Activated naive CD8-positive, alpha-beta T cell treated with anti-CD3 and anti-CD28 coated beads for 36 hours (primary cell): ENCODE data around the gene NANOS3. TPM values are rescaled to one million over a fixed set of nuclear protein-coding genes. Genes with fewer than 3 reads are reported as not detected.

Experiments used
- DNase-seq: peaks from one replicate; pipeline ENCODE4 v3.0.0; 2021
- H3K27ac Mint-ChIP-seq: one replicate; pipeline ENCODE4 v1.8.0; 2022; ENCODE audit warnings: mild to moderate bottlenecking, moderate library complexity, mixed read lengths
- H3K27me3 Mint-ChIP-seq: one replicate; pipeline ENCODE4 v1.8.0; 2022; ENCODE audit warnings: mild to moderate bottlenecking, mixed read lengths
- H3K36me3 Mint-ChIP-seq: one replicate; pipeline ENCODE4 v1.8.0; 2021; ENCODE audit warnings: mild to moderate bottlenecking, mixed read lengths
- H3K4me1 Mint-ChIP-seq: one replicate; pipeline ENCODE4 v1.8.0; 2021; ENCODE audit warnings: mixed read lengths
- H3K4me3 Mint-ChIP-seq: one replicate; pipeline ENCODE4 v1.8.0; 2022; ENCODE audit warnings: mild to moderate bottlenecking, moderate library complexity, mixed read lengths
- H3K9me3 Mint-ChIP-seq: one replicate; pipeline ENCODE4 v1.8.0; 2022; ENCODE audit warnings: mixed read lengths
- total RNA-seq, 2 experiments: library from RNA; stranded (reverse); gene quantifications; one replicate each; pipeline ENCODE4 v1.2.3, GENCODE V29; 2021

The NANOS3 gene
- total RNA-seq, 2 experiments from 2014 or later, result 0.70 to 0.80 TPM

GRCh38 chr19:13840305-13841085 is 36.4 kb upstream of the NANOS3 start:
- Mint-ChIP-seq H3K9me3 (no peaks in the 10 kb centered on the region), H3K36me3 (peaks cover 45% of the 10 kb centered on the region), H3K4me3 (peak overlapping the region; percentile 96), H3K27ac (peak overlapping the region; percentile 91), H3K27me3 (no peaks in the 10 kb centered on the region), H3K4me1 (peaks cover 46% of the 10 kb centered on the region)
- peak; percentile 52 for DNase-seq

GRCh38 chr19:13841086-13841961 is 35.6 kb upstream of the NANOS3 start:
- Mint-ChIP-seq H3K4me3 (peak overlapping the region; percentile 96), H3K27ac (peak overlapping the region; percentile 91), H3K4me1 (peaks cover 46% of the 10 kb centered on the region), H3K9me3 (no peaks in the 10 kb centered on the region), H3K27me3 (no peaks in the 10 kb centered on the region), H3K36me3 (peaks cover 43% of the 10 kb centered on the region)
- peak; percentile 41 for DNase-seq

GRCh38 chr19:13841962-13842290 is 35.0 kb upstream of the NANOS3 start:
- peak overlapping the region; percentile 96 for H3K4me3 Mint-ChIP-seq
- peak overlapping the region; percentile 91 for H3K27ac Mint-ChIP-seq
- peaks cover 48% of the 10 kb centered on the region for H3K4me1 Mint-ChIP-seq
- DNase-seq, result no peak
- H3K27me3 Mint-ChIP-seq, result no peaks in the 10 kb centered on the region
- peaks cover 43% of the 10 kb centered on the region for H3K36me3 Mint-ChIP-seq
- no peaks in the 10 kb centered on the region for H3K9me3 Mint-ChIP-seq

GRCh38 chr19:13842291-13843103 is 34.4 kb upstream of the NANOS3 start:
- peak overlapping the region; percentile 95 for H3K27ac Mint-ChIP-seq
- peaks cover 39% of the 10 kb centered on the region for H3K36me3 Mint-ChIP-seq
- peak; percentile 75 for DNase-seq
- H3K4me3 Mint-ChIP-seq, result peak overlapping the region; percentile 96
- no peaks in the 10 kb centered on the region for H3K27me3 Mint-ChIP-seq
- H3K4me1 Mint-ChIP-seq, result peaks cover 44% of the 10 kb centered on the region
- H3K9me3 Mint-ChIP-seq, result no peaks in the 10 kb centered on the region

DNA sequence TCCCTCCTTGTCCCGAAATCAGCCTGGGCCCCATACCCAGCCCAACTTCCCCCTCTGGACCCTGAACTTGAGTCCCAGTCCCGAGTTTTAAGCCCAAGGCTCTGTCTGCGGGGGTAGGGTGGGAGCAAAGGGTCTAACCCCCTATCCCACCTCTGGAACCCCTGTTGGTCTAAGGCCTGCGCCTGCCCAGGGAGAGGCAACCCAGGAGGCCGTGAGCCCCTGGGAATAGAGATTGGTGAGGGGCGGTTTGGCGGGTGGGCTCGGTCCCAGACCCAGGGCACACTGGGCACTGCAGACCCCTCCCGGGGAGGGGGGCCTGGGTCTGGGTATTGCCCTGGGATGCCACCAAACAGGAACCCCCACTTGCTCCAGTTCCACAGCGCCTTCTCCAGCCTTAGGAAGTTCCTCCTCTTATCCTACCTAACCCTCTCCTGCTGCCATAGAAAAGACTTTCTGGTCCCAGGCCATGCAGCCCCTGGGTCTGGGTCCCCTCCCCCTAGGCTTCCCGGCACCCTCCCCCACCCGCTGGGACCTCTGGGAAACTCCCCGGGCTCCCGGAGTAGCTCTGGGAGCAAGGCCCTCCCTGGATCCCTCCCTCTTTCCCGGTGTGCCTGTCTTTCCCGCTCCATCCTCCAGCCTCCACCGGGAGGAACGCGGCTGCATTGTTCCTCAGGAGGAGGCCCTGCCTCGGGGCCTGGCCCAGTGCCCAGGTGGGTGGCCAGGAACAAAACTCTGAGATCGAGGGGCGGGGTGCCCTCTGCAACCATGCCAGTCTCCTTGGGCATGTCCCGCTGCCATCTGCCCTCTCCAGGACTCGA is 33.6 kb upstream of the NANOS3 start:
- Mint-ChIP-seq H3K27ac (peak overlapping the region; percentile 95), H3K27me3 (no peaks in the 10 kb centered on the region), H3K36me3 (peaks cover 32% of the 10 kb centered on the region), H3K4me1 (peaks cover 41% of the 10 kb centered on the region), H3K9me3 (no peaks in the 10 kb centered on the region), H3K4me3 (peak overlapping the region; percentile 90)
- no peak for DNase-seq

DNA sequence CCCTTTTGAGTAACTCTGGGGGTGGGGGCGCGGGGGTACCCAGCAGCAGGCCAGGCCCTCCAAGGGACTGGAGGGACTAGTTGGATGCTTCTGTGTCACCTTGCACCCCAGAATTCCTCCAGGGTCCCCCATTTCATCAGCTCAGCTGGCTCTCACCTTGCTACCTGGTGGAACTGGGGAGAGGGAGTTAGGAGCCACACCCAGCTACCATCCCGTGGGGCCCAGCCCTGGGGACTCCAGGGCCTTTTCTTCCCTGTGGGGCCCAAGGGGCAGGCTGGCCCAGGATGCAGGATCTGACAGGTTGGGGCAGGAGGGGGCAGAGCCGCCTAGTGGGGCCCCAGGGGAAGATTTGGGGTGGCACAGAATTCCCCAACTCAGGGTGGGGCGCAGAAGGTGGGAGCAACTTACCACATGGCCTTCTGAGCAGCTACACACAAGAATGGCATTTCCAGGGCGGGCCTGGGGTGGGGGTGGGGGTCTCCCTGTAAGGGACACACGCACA is 32.8 kb upstream of the NANOS3 start:
- DNase-seq, result no peak
- Mint-ChIP-seq H3K36me3 (peaks cover 24% of the 10 kb centered on the region), H3K4me3 (peak overlapping the region; percentile 74), H3K27me3 (no peaks in the 10 kb centered on the region), H3K4me1 (peaks cover 39% of the 10 kb centered on the region), H3K9me3 (no peaks in the 10 kb centered on the region), H3K27ac (peak overlapping the region; percentile 82)

DNA sequence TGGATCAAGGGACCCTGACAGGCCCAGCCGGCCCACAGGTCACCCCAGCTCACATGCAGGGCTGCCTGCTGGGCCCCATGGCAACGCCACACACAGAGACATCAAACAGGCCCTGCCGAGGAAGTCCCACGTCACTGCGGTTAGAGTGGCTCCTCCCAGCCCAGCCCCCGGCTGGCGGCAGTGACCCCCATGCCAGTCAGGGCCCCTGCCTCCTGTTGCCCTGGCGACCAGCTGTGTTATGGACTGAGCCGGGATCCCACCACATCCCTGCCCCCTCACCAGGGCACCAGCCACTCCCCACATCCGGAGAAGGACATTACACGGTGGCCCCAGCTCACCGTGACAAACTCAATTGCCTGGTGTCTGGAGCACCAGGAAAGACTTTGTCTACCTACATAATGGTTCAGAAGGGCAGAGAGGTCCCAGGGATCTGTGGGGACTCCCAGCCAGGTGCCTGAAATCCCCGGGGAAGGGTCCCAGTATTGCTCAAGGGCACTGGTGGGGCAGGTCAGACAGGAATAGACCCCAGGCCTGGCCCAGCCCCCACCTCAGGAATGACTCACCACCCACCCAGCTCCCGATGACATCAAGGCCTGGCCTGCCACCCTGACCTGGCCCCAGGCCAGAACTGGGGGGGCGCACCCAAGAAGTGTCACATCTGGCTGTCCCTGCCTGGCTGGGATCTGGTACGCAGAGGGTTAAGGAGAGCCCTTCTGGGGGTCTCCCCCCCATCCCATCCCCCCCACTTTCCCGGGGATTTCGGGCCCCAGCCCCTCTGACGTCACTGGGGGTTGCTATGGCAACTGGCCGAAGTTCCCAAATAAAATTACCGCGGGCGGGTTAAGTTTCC is 30.2 kb upstream of the NANOS3 start:
- no peaks in the 10 kb centered on the region for H3K27me3 Mint-ChIP-seq
- peak overlapping the region; percentile 98 for H3K27ac Mint-ChIP-seq

DNA sequence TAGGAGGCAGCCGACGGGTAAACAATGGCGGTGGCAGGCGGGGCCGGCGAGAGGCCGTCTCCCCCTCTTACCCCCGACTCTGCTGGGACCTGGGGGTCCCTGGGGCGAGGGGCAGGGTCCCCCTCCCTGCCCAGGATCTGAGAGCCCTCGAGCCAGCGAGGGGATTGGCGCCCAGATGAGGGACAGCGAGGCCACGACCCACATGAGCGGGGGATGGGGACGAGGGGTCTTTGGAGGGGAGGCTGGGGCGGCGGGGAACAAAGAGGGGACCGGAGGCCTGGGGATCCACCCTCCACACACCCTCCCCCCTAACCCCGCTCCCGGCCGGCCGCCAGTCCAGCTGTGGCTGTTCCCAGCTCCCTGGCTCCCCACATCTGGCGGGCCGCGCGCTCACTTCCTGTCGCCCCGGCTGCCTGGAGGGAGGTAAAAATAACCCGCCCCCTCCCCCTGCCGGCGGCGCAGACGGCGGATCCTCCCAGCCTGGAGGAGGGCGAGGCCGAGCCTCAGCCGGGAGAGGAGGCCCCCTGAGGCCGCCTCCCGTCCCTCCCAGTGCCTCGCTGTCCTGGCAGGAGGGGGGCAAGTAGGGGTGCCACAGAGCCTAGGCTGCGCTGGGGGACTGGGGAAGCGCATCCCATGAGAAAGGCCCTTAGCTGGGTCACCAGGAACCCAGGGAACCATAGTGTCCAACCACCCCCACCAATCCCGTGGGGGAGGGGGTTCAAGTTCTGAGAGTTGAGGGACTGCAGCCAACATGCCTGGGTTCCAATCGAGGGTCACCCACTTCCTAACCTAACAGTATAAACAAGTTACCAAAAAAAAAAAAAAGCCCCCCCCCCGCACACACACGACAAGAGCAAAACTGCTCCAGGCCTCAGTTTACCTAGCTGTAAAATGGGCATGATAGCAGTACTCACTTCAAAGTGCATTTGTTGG is 29.3 kb upstream of the NANOS3 start:
- Mint-ChIP-seq H3K36me3 (no peaks in the 10 kb centered on the region), H3K27ac (peak overlapping the region; percentile 98), H3K4me3 (peak overlapping the region; percentile 75), H3K27me3 (no peaks in the 10 kb centered on the region), H3K9me3 (no peaks in the 10 kb centered on the region), H3K4me1 (peaks cover 37% of the 10 kb centered on the region)
- peak; percentile 87 for DNase-seq

More for the DNA sequence above, 30.2 kb upstream of the NANOS3 start:
- Mint-ChIP-seq H3K4me3 (peak overlapping the region; percentile 75), H3K4me1 (peaks cover 37% of the 10 kb centered on the region), H3K9me3 (no peaks in the 10 kb centered on the region), H3K36me3 (peaks cover 3% of the 10 kb centered on the region)
- peak; percentile 99 for DNase-seq

DNA sequence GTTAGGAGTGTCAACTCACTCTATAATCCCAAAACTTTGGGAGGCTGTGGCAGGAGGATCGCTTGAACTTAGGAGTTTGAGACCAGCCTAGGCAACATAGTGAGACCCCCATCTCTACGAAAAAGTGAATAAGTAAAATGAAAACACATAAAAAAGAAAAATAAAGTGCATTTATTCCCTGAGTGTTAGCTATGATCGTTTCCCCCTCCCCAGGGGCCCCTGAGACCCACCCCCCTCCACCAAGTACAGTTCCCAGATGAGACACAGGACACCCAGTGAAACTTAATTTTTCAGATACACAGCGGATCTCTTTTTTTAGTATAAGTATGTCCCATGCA is 28.6 kb upstream of the NANOS3 start:
- Mint-ChIP-seq H3K4me3 (no peak overlapping the region), H3K4me1 (peaks cover 35% of the 10 kb centered on the region), H3K27me3 (no peaks in the 10 kb centered on the region), H3K9me3 (no peaks in the 10 kb centered on the region), H3K36me3 (no peaks in the 10 kb centered on the region), H3K27ac (no peak overlapping the region)
- no peak for DNase-seq

DNA sequence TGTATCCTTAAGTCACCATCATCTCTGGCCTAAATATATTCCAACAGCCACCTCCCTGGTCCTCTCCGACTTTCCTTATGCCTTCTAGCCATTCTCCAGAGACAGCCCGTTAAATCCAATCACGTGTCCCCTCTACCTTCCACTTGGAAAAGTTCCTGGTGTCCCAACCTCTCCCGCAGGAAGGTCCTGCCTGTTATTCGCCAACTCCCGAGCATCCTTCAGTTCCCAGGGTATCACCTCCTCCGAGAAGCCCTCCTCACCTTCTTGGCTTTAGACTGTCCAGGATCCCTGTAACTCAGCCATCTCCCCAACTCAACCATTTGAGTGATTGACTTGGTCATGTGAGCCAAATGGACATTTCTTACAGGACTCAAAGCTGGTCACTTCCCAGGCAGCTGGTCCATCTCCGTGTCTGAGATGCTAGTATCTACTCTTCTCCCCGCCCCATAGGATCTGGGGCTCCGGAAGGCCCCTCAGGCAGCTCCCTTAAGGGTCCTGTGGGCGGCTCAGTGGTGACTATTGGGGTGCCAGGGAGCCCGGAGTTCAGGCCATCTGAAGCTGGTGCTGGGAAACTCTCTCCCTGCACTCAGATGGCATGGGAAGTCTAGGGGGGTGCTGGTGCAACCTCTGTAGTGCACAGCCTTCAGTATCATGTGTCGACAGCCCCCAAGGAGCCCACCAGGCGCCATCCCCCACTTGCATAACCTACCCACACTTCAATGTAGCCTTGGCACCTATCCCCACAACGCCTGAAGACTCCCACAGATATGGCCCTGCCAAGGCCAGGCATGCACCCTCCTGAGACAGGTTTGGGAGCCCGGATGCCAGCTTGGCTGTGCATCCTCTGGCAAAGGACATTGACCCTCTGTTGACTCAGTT is 27.9 kb upstream of the NANOS3 start:
- H3K27me3 Mint-ChIP-seq, result no peaks in the 10 kb centered on the region
- no peak for DNase-seq
- no peak overlapping the region for H3K4me3 Mint-ChIP-seq
- H3K9me3 Mint-ChIP-seq, result no peaks in the 10 kb centered on the region
- peak overlapping the region; percentile 31 for H3K27ac Mint-ChIP-seq
- H3K4me1 Mint-ChIP-seq, result peaks cover 32% of the 10 kb centered on the region
- H3K36me3 Mint-ChIP-seq, result no peaks in the 10 kb centered on the region

GRCh38 chr19:13849991-13850909 is 26.7 kb upstream of the NANOS3 start:
- peaks cover 22% of the 10 kb centered on the region for H3K4me1 Mint-ChIP-seq
- no peaks in the 10 kb centered on the region for H3K36me3 Mint-ChIP-seq
- H3K27ac Mint-ChIP-seq, result peak overlapping the region; percentile 76
- H3K4me3 Mint-ChIP-seq, result peak overlapping the region; percentile 53
- no peaks in the 10 kb centered on the region for H3K9me3 Mint-ChIP-seq
- no peaks in the 10 kb centered on the region for H3K27me3 Mint-ChIP-seq
- peak; percentile 83 for DNase-seq
